GM12878 (cell line): Measurements from ENCODE around the gene TBC1D1. TPM values are rescaled to one million over a fixed set of nuclear protein-coding genes. Genes with fewer than 3 reads are reported as not detected.

Experiments
- ATAC-seq: fragments of 200-7000 bp; cut with Tn5 transposase; 3 replicates; pipeline ENCODE4 v1.9.1; 2020; ENCODE audit warnings: mild to moderate bottlenecking, moderate library complexity
- BruUV-seq: library from RNA; stranded (reverse); fragments of 400-500 nt; replicated peaks from 2 replicates; lab custom pipeline; 2021; lab: Mats Ljungman, UMichigan
- CTCF ChIA-PET: fragments of 300-600 bp; sonication (Branson Sonifier 250); formaldehyde crosslinking; extraction: SDS; loops from one replicate; lab custom pipeline; 2021; ENCODE audit warnings: inconsistent platforms; lab: Yijun Ruan, JAX
- POLR2A ChIA-PET: fragments of 350-600 bp; formaldehyde crosslinking; extraction: SDS; loops from one replicate; lab custom pipeline; 2021; ENCODE audit warnings: inconsistent platforms; lab: Charles Lee
- RAD21 ChIA-PET: fragments of 300-600 bp; sonication (Branson Sonifier 250); formaldehyde crosslinking; loops from one replicate; lab custom pipeline; 2023; ENCODE audit warnings: antibody characterized with exemption; ENCODE audit not compliant: unreplicated experiment; lab: Charles Lee
- SMC1A ChIA-PET: fragments of 300-600 bp; sonication (Branson Sonifier 250); formaldehyde crosslinking; loops from one replicate; lab custom pipeline; 2023; ENCODE audit not compliant: unreplicated experiment, uncharacterized antibody; lab: Charles Lee
- DNase-seq: peaks from one replicate; pipeline ENCODE4 v3.0.0-alpha.2; 2011; ENCODE audit warnings: low read depth, low spot score
- FAIRE-seq: peaks from 3 replicates; lab custom pipeline; 2011; peaks lifted over from hg19 to GRCh38; lab: Jason Lieb, UNC
- H2AFZ ChIP-seq: 2 replicates; pipeline ENCODE4 v1.6.0; 2011; ENCODE audit warnings: low read depth, low read length, control low read depth; ENCODE audit not compliant: control insufficient read depth
- H3K27ac ChIP-seq: 2 replicates; pipeline ENCODE4 v1.5.1; 2011; ENCODE audit warnings: control low read depth; ENCODE audit not compliant: control insufficient read depth, insufficient read depth
- H3K27me3 ChIP-seq, 2 experiments: replicated peaks in 1 of 2; 2 replicates each; pipeline versions ENCODE4 v1.6.0 to v1.6.1; 2011; ENCODE audit warnings: low read length in 1 of 2; ENCODE audit not compliant: control insufficient read depth in 2 of 2, insufficient read depth in 2 of 2
- H3K36me3 ChIP-seq, 2 experiments: 2 replicates each; pipeline ENCODE4 v1.5.1; 2011; ENCODE audit warnings: low read length in 1 of 2; ENCODE audit not compliant: control insufficient read depth in 2 of 2, insufficient read depth in 2 of 2
- H3K4me1 ChIP-seq: 2 replicates; pipeline ENCODE4 v1.6.1; 2011; ENCODE audit warnings: mild to moderate bottlenecking, low read length, moderate library complexity, mixed read lengths; ENCODE audit not compliant: control insufficient read depth, insufficient read depth
- H3K4me2 ChIP-seq: 2 replicates; pipeline ENCODE4 v1.6.0; 2011; ENCODE audit warnings: control low read depth; ENCODE audit not compliant: control insufficient read depth, insufficient read depth
- H3K4me3 ChIP-seq: fragments of 200-600 bp; sonication (generic); 2 replicates; pipeline ENCODE4 v1.5.1; 2016
- H3K79me2 ChIP-seq: 2 replicates; pipeline ENCODE4 v1.6.0; 2011; ENCODE audit warnings: low read length; ENCODE audit not compliant: control insufficient read depth, insufficient read depth
- H3K9ac ChIP-seq: 2 replicates; pipeline ENCODE4 v1.8.0; 2011; ENCODE audit warnings: low read length, control low read depth, mixed read lengths; ENCODE audit not compliant: control insufficient read depth, insufficient read depth
- H3K9me3 ChIP-seq: replicated peaks from 3 replicates; pipeline ENCODE4 v1.5.1; 2011; ENCODE audit warnings: mild to moderate bottlenecking, low read length; ENCODE audit not compliant: control insufficient read depth, insufficient read depth
- H4K20me1 ChIP-seq: 2 replicates; pipeline ENCODE4 v1.6.0; 2011; ENCODE audit not compliant: control insufficient read depth, insufficient read depth
- ASH2L ChIP-seq: fragments of 300-600, 200-600 bp; sonication (generic); IDR thresholded peaks from 2 replicates; pipeline ENCODE4 v1.6.1; 2017; ENCODE audit warnings: low read depth, mild to moderate bottlenecking, borderline replicate concordance
- EZH2 ChIP-seq: IDR thresholded peaks from 2 replicates; pipeline ENCODE4 v1.6.1; 2012; ENCODE audit warnings: low read depth, mild to moderate bottlenecking, control low read depth, inconsistent platforms, low read length, borderline replicate concordance; ENCODE audit not compliant: control insufficient read depth
- HDGF ChIP-seq: fragments of 450-650 bp; IDR thresholded peaks from 2 replicates; pipeline ENCODE4 v1.6.1; 2016; ENCODE audit warnings: antibody characterized with exemption
- IKZF2 ChIP-seq, 2 experiments: fragments of 450-650 bp; IDR thresholded peaks; 2 replicates each; pipeline ENCODE4 v1.6.1; 2017; ENCODE audit warnings: mild to moderate bottlenecking in 2 of 2, moderate library complexity in 2 of 2
- MAX ChIP-seq: IDR thresholded peaks from 2 replicates; pipeline ENCODE4 v1.6.1; 2012; ENCODE audit warnings: low read depth, low read length, improper control_type of control experiment
- MLLT1 ChIP-seq: fragments of 450-650 bp; IDR thresholded peaks from 2 replicates; pipeline ENCODE4 v1.6.1; 2016; ENCODE audit warnings: mild to moderate bottlenecking
- MTA3 ChIP-seq: IDR thresholded peaks from 2 replicates; pipeline ENCODE4 v1.6.1; 2012; ENCODE audit warnings: low read length, inconsistent platforms, borderline replicate concordance
- NFYB ChIP-seq: IDR thresholded peaks from 2 replicates; pipeline ENCODE4 v1.6.1; 2011; ENCODE audit warnings: low read depth, mild to moderate bottlenecking, low read length, improper control_type of control experiment, moderate library complexity; ENCODE audit not compliant: insufficient read depth
- NR2F1 ChIP-seq: fragments of 450-650 bp; conservative IDR thresholded peaks from 2 replicates; pipeline ENCODE4 v1.6.1; 2017; ENCODE audit warnings: mild to moderate bottlenecking
- NRF1 ChIP-seq: conservative IDR thresholded peaks from 2 replicates; pipeline ENCODE4 v1.6.1; 2011; ENCODE audit warnings: mild to moderate bottlenecking, low read depth, low read length, improper control_type of control experiment
- RAD21 ChIP-seq: IDR thresholded peaks from 2 replicates; pipeline ENCODE4 v1.6.1; 2011; ENCODE audit warnings: mild to moderate bottlenecking, low read depth, low read length, moderate library complexity; ENCODE audit not compliant: insufficient read depth
- RELB ChIP-seq: fragments of 450-650 bp; IDR thresholded peaks from 2 replicates; pipeline ENCODE4 v1.6.1; 2017; ENCODE audit warnings: low read depth, mild to moderate bottlenecking, moderate library complexity
- RFX5 ChIP-seq: IDR thresholded peaks from 2 replicates; pipeline ENCODE4 v1.6.1; 2011; ENCODE audit warnings: low read depth, low read length, improper control_type of control experiment
- YY1 ChIP-seq: IDR thresholded peaks from 2 replicates; pipeline ENCODE4 v1.6.1; 2011; ENCODE audit warnings: low read depth, mild to moderate bottlenecking, low read length
- ZBTB40 ChIP-seq: fragments of 450-650 bp; IDR thresholded peaks from 2 replicates; pipeline ENCODE4 v1.6.1; 2016; ENCODE audit warnings: mild to moderate bottlenecking, moderate library complexity, borderline replicate concordance
- ZNF384 ChIP-seq: IDR thresholded peaks from 2 replicates; pipeline ENCODE4 v1.6.1; 2012; ENCODE audit warnings: low read depth, mild to moderate bottlenecking, low read length, improper control_type of control experiment, borderline replicate concordance
- ZNF622 ChIP-seq: fragments of 450-650 bp; IDR thresholded peaks from 2 replicates; pipeline ENCODE4 v1.6.1; 2017; ENCODE audit warnings: mild to moderate bottlenecking, inconsistent platforms
- WGBS: methylation state at CpG from one replicate; pipeline ENCODE4 v1.1.6; 2016; ENCODE audit warnings: low lambda C conversion rate; ENCODE audit not compliant: insufficient replicate concordance, insufficient coverage; ENCODE audit errors: missing lambda C conversion rate; 5-methylcytosine and 5-hydroxymethylcytosine counted together
- in situ Hi-C: fragments of 300-500 bp; cut with MboI; formaldehyde crosslinking; loops from 9 replicates; pipeline ENCODE4 v1.14.3; 2018; ENCODE audit warnings: mixed read lengths
- intact Hi-C: fragments of 100-400 bp; cut with micrococcal nuclease; formaldehyde crosslinking; loops from one replicate; pipeline ENCODE4 v1.14.2; 2022; ENCODE audit not compliant: unreplicated experiment
- polyA plus RNA-seq, 11 experiments: library from polyadenylated mRNA; depleted of rRNA in 4 of 11; unstranded in 6 of 11; stranded (reverse) in 5 of 11; fragments of >200 nt; fragmentation: Nextera tagmentation in 4 of 11; fragmentation: Illumina TruSeq in 1 of 11; extraction: Ambion mirVana in 4 of 11; extraction: Trizol in 1 of 11; gene quantifications; 1 replicate in 1 of 11; 2 replicates in 10 of 11; pipeline versions ENCODE4 v1.2.1 to v1.2.3, GENCODE V29; 2011 to 2016; ENCODE audit warnings: inconsistent platforms in 2 of 11, missing spikeins in 2 of 11, low read depth in 1 of 11
- total RNA-seq, 4 experiments: library from RNA; depleted of rRNA in 3 of 4; stranded (reverse); fragments of >200 nt in 3 of 4; fragmentation: Illumina TruSeq in 1 of 4; extraction: Trizol in 1 of 4; gene quantifications; 2 replicates each; pipeline versions ENCODE4 v1.2.1 to v1.2.3, GENCODE V29; 2013 to 2021

Gene TBC1D1
- total and polyA plus RNA-seq, 10 of the 15 experiments (the other 5 are each of a cell fraction or from before 2014, with no cell fraction given): 5.3 to 102 (median 57.8) TPM

GRCh38 chr4:38082021-38082420 is 191.1 kb downstream of the TBC1D1 start:
- CTCF ChIA-PET: interaction anchor here (0.7 to 1.7 kb wide), 5 partner anchors 8 to 97 kb away, joined by 3 to 6 read pairs (median 4); no protein-coding TSS in a partner anchor
- no peak for TF ChIP-seq NRF1
- no peak for TF ChIP-seq EZH2
- no peak for TF ChIP-seq RAD21
- TF ChIP-seq MLLT1: no peak
- no peak for TF ChIP-seq NFYB
- no peak for TF ChIP-seq ZBTB40
- no peak for TF ChIP-seq HDGF
- TF ChIP-seq MAX: no peak
- no peak for TF ChIP-seq MTA3
- TF ChIP-seq RELB: no peak
- no peak for TF ChIP-seq ZNF384
- no peak for TF ChIP-seq ZNF622
- no peak for TF ChIP-seq ASH2L
- no peak for TF ChIP-seq YY1
- no peak for TF ChIP-seq RFX5
- no peak for TF ChIP-seq IKZF2 (IDR thresholded peaks at IDR 0.05)
- no peak for TF ChIP-seq NR2F1

More at GRCh38 chr4:38082021-38082420, 191.1 kb downstream of the TBC1D1 start:
- Histone ChIP-seq H3K9me3 (no peaks in the 10 kb centered on the region; the same call in 2 of the 3 replicates), H4K20me1 (no peaks in the 10 kb centered on the region), H3K36me3 (peaks cover 0 to 7% of the 10 kb centered on the region in 2 experiments; a peak in 3 of 4 replicates), H3K27me3 (no peaks in the 10 kb centered on the region), H3K4me3 (no peak overlapping the region), H2AFZ (no peak overlapping the region), H3K79me2 (peaks cover 4% of the 10 kb centered on the region), H3K4me1 (peaks cover 22% of the 10 kb centered on the region), H3K27ac (no peak overlapping the region), H3K4me2 (no peak overlapping the region), H3K9ac (no peak overlapping the region)
- in situ Hi-C loops: no loop called here
- POLR2A ChIA-PET: interaction anchor here (0.9 to 1.0 kb wide), 3 partner anchors 10 to 50 kb away, joined by 3 to 4 read pairs (median 4); no protein-coding TSS in a partner anchor
- FAIRE-seq (no peak), ATAC-seq (no peak), DNase-seq (no peak)
- SMC1A ChIA-PET: interaction anchor here (0.7 to 2.2 kb wide), 8 partner anchors 9 to 51 kb away, joined by 3 to 9 read pairs (median 4); no protein-coding TSS in a partner anchor
- intact Hi-C loops: no loop called here
- WGBS: 96% methylated on average over 6 of the region's 6 CpGs
- RAD21 ChIA-PET: interaction anchor here (1.2 to 8.3 kb wide), 2 partner anchors 23 to 49 kb away, joined by 4 to 128 read pairs; no protein-coding TSS in a partner anchor
- no TSS peak for BruUV-seq
